ENCODE results near the gene CCDC15. TPM values are rescaled to one million over a fixed set of nuclear protein-coding genes. Genes with fewer than 3 reads are reported as not detected.
"Not testable (repeated sequence)": the region's sequence is repeated elsewhere in the genome, so short reads cannot be mapped to it uniquely, and the experiment has no call there.

CCDC15 gene
- total RNA-seq, 1 donor from 2014 or later, result 1.5 TPM

- DNase-seq, result no peak
These were observed 11.3 kb upstream of the CCDC15 start for GRCh38 chr11:124942466-124943253.

- DNase-seq, result peak; percentile 36
These were observed 10.8 kb upstream of the CCDC15 start for GRCh38 chr11:124943254-124943616.

- DNase-seq, result peak; percentile 20
These were observed 10.3 kb upstream of the CCDC15 start for GRCh38 chr11:124943741-124944140.

- no peak for DNase-seq
These were observed 9.4 kb upstream of the CCDC15 start for GRCh38 chr11:124944565-124944964.

GRCh38 chr11:124945826-124946225, 8.2 kb upstream of the CCDC15 start:
- DNase-seq, result no peak

- DNase-seq, result no peak
These were observed 7.3 kb upstream of the CCDC15 start for GRCh38 chr11:124946735-124947141.

GRCh38 chr11:124950601-124951330, 3.2 kb upstream of the CCDC15 start:
- DNase-seq, result no peak

GRCh38 chr11:124951341-124951740, 2.7 kb upstream of the CCDC15 start:
- no peak for DNase-seq

GRCh38 chr11:124954590-124954955, 571 bp downstream of the CCDC15 start:
- DNase-seq, result no peak

- DNase-seq, result no peak
These were observed 1.0 kb downstream of the CCDC15 start for GRCh38 chr11:124955035-124955434.

- DNase-seq, result peak; percentile 89
These were observed 8.1 kb downstream of the CCDC15 start for GRCh38 chr11:124961972-124962609.

GRCh38 chr11:124968197-124968596, 14.2 kb downstream of the CCDC15 start:
- DNase-seq, result not testable (repeated sequence)

- peak; percentile 50 for DNase-seq
These were observed 16.9 kb downstream of the CCDC15 start for GRCh38 chr11:124970925-124971324.

GRCh38 chr11:124971810-124972209, 17.8 kb downstream of the CCDC15 start:
- DNase-seq, result no peak

GRCh38 chr11:124976531-124976930, 22.5 kb downstream of the CCDC15 start:
- no peak for DNase-seq

GRCh38 chr11:124977006-124977405, 23.0 kb downstream of the CCDC15 start:
- peak; percentile 23 for DNase-seq

GRCh38 chr11:124978316-124978715, 24.3 kb downstream of the CCDC15 start:
- DNase-seq, result no peak

GRCh38 chr11:124982043-124982442, 28.0 kb downstream of the CCDC15 start:
- DNase-seq, result no peak

GRCh38 chr11:124983674-124984511, 29.9 kb downstream of the CCDC15 start:
- DNase-seq, result no peak

- no peak for DNase-seq
These were observed 30.5 kb downstream of the CCDC15 start for GRCh38 chr11:124984512-124984854.

- DNase-seq, result no peak
These were observed 33.1 kb downstream of the CCDC15 start for GRCh38 chr11:124987096-124987495.

GRCh38 chr11:124988063-124988462, 34.1 kb downstream of the CCDC15 start:
- DNase-seq, result no peak
